SHP77 (cell line): ENCODE data around the gene RECK.
A peak's percentile ranks its signal among the peaks of the same experiment; 100 is the strongest.
"Not testable (repeated sequence)": the region's sequence is repeated elsewhere in the genome, so short reads cannot be mapped to it uniquely, and the experiment has no call there.

Experiments
- DNase-seq, 2 experiments: peaks; one replicate each; lab custom pipeline; 2025; lab: John Stamatoyannopoulos, UW

RECK gene

GRCh38 chr9:36036780-36037548, at the start of gene RECK:
Gene RECK (plus strand): TSS chr9:36036913. CDS start chr9:36036999, 86 bp downstream.
- DNase-seq = peak; percentile 20 to 69

- DNase-seq = no peak
Observed at GRCh38 chr9:35990155-35990554, 46.6 kb upstream of the RECK start.

GRCh38 chr9:35993136-35993535, 43.6 kb upstream of the RECK start:
- DNase-seq = not testable (repeated sequence)

GRCh38 chr9:35993976-35994720, 42.6 kb upstream of the RECK start:
- DNase-seq = no peak

- DNase-seq = no peak
Observed at GRCh38 chr9:35994959-35995358, 41.8 kb upstream of the RECK start.

GRCh38 chr9:35996358-35996970, 40.2 kb upstream of the RECK start:
- DNase-seq = no peak

GRCh38 chr9:35997016-35997415, 39.7 kb upstream of the RECK start:
- DNase-seq = not testable (repeated sequence)

- no peak for DNase-seq
Observed at GRCh38 chr9:35998333-35998732, 38.4 kb upstream of the RECK start.

- no peak for DNase-seq
Observed at GRCh38 chr9:36005891-36006290, 30.8 kb upstream of the RECK start.

- DNase-seq = no peak
Observed at GRCh38 chr9:36006549-36007315, 30.0 kb upstream of the RECK start.

- no peak for DNase-seq
Observed at GRCh38 chr9:36007316-36007708, 29.4 kb upstream of the RECK start.

GRCh38 chr9:36007852-36008251, 28.9 kb upstream of the RECK start:
- DNase-seq = no peak

GRCh38 chr9:36008774-36009300, 27.9 kb upstream of the RECK start:
- DNase-seq = peak; percentile 51 to 57

- no peak for DNase-seq
Observed at GRCh38 chr9:36011379-36011778, 25.3 kb upstream of the RECK start.

GRCh38 chr9:36017278-36017677, 19.4 kb upstream of the RECK start:
- no peak for DNase-seq

GRCh38 chr9:36018129-36018528, 18.6 kb upstream of the RECK start:
- DNase-seq = no peak

- no peak for DNase-seq
Observed at GRCh38 chr9:36018891-36019720, 17.6 kb upstream of the RECK start.

GRCh38 chr9:36021968-36022367, 14.7 kb upstream of the RECK start:
- DNase-seq = no peak

- DNase-seq = peak; percentile 11 to 34
Observed at GRCh38 chr9:36023260-36024048, 13.3 kb upstream of the RECK start.

GRCh38 chr9:36025746-36026145, 11.0 kb upstream of the RECK start:
- no peak for DNase-seq
